GM12878 (cell line): ENCODE data around the gene CILP. TPM values are rescaled to one million over a fixed set of nuclear protein-coding genes. Genes with fewer than 3 reads are reported as not detected.

Source experiments
- ATAC-seq: fragments of 200-7000 bp; cut with Tn5 transposase; 3 replicates; pipeline ENCODE4 v1.9.1; 2020; ENCODE audit warnings: mild to moderate bottlenecking, moderate library complexity
- BruUV-seq: library from RNA; stranded (reverse); fragments of 400-500 nt; replicated peaks from 2 replicates; lab custom pipeline; 2021; lab: Mats Ljungman, UMichigan
- CTCF ChIA-PET: fragments of 300-600 bp; sonication (Branson Sonifier 250); formaldehyde crosslinking; extraction: SDS; loops from one replicate; lab custom pipeline; 2021; ENCODE audit warnings: inconsistent platforms; lab: Yijun Ruan, JAX
- POLR2A ChIA-PET: fragments of 350-600 bp; formaldehyde crosslinking; extraction: SDS; loops from one replicate; lab custom pipeline; 2021; ENCODE audit warnings: inconsistent platforms; lab: Charles Lee
- RAD21 ChIA-PET: fragments of 300-600 bp; sonication (Branson Sonifier 250); formaldehyde crosslinking; loops from one replicate; lab custom pipeline; 2023; ENCODE audit warnings: antibody characterized with exemption; ENCODE audit not compliant: unreplicated experiment; lab: Charles Lee
- SMC1A ChIA-PET: fragments of 300-600 bp; sonication (Branson Sonifier 250); formaldehyde crosslinking; loops from one replicate; lab custom pipeline; 2023; ENCODE audit not compliant: unreplicated experiment, uncharacterized antibody; lab: Charles Lee
- DNase-seq: peaks from one replicate; pipeline ENCODE4 v3.0.0-alpha.2; 2011; ENCODE audit warnings: low read depth, low spot score
- FAIRE-seq: peaks from 3 replicates; lab custom pipeline; 2011; peaks lifted over from hg19 to GRCh38; lab: Jason Lieb, UNC
- H2AFZ ChIP-seq: 2 replicates; pipeline ENCODE4 v1.6.0; 2011; ENCODE audit warnings: low read depth, low read length, control low read depth; ENCODE audit not compliant: control insufficient read depth
- H3K27ac ChIP-seq: 2 replicates; pipeline ENCODE4 v1.5.1; 2011; ENCODE audit warnings: control low read depth; ENCODE audit not compliant: control insufficient read depth, insufficient read depth
- H3K27me3 ChIP-seq, 2 experiments: replicated peaks in 1 of 2; 2 replicates each; pipeline versions ENCODE4 v1.6.0 to v1.6.1; 2011; ENCODE audit warnings: low read length in 1 of 2; ENCODE audit not compliant: control insufficient read depth in 2 of 2, insufficient read depth in 2 of 2
- H3K36me3 ChIP-seq, 2 experiments: 2 replicates each; pipeline ENCODE4 v1.5.1; 2011; ENCODE audit warnings: low read length in 1 of 2; ENCODE audit not compliant: control insufficient read depth in 2 of 2, insufficient read depth in 2 of 2
- H3K4me1 ChIP-seq: 2 replicates; pipeline ENCODE4 v1.6.1; 2011; ENCODE audit warnings: mild to moderate bottlenecking, low read length, moderate library complexity, mixed read lengths; ENCODE audit not compliant: control insufficient read depth, insufficient read depth
- H3K4me2 ChIP-seq: 2 replicates; pipeline ENCODE4 v1.6.0; 2011; ENCODE audit warnings: control low read depth; ENCODE audit not compliant: control insufficient read depth, insufficient read depth
- H3K4me3 ChIP-seq: fragments of 200-600 bp; sonication (generic); 2 replicates; pipeline ENCODE4 v1.5.1; 2016
- H3K79me2 ChIP-seq: 2 replicates; pipeline ENCODE4 v1.6.0; 2011; ENCODE audit warnings: low read length; ENCODE audit not compliant: control insufficient read depth, insufficient read depth
- H3K9ac ChIP-seq: 2 replicates; pipeline ENCODE4 v1.8.0; 2011; ENCODE audit warnings: low read length, control low read depth, mixed read lengths; ENCODE audit not compliant: control insufficient read depth, insufficient read depth
- H3K9me3 ChIP-seq: replicated peaks from 3 replicates; pipeline ENCODE4 v1.5.1; 2011; ENCODE audit warnings: mild to moderate bottlenecking, low read length; ENCODE audit not compliant: control insufficient read depth, insufficient read depth
- H4K20me1 ChIP-seq: 2 replicates; pipeline ENCODE4 v1.6.0; 2011; ENCODE audit not compliant: control insufficient read depth, insufficient read depth
- CEBPB ChIP-seq, 2 experiments: fragments of 150-350 bp in 1 of 2; IDR thresholded peaks; 2 replicates each; pipeline ENCODE4 v1.6.1; 2012 to 2014; ENCODE audit warnings: low read depth in 2 of 2, low read length in 2 of 2, borderline replicate concordance in 1 of 2, inconsistent platforms in 1 of 2
- CTCF ChIP-seq, 3 experiments: IDR thresholded peaks in 2 of 3; conservative IDR thresholded peaks in 1 of 3; 2 replicates each; pipeline ENCODE4 v1.5.1; 2011; ENCODE audit warnings: low read depth in 3 of 3, low read length in 3 of 3, mild to moderate bottlenecking in 3 of 3, control low read depth in 2 of 3, moderate library complexity in 2 of 3, inconsistent platforms in 1 of 3, mixed read lengths in 1 of 3; ENCODE audit not compliant: control insufficient read depth in 2 of 3, insufficient read depth in 1 of 3; ENCODE audit errors: extremely low read depth in 1 of 3
- RFX5 ChIP-seq: IDR thresholded peaks from 2 replicates; pipeline ENCODE4 v1.6.1; 2011; ENCODE audit warnings: low read depth, low read length, improper control_type of control experiment
- YBX1 ChIP-seq: fragments of 450-650 bp; IDR thresholded peaks from 2 replicates; pipeline ENCODE4 v1.6.1; 2016; ENCODE audit warnings: antibody characterized with exemption
- ZBTB40 ChIP-seq: fragments of 450-650 bp; IDR thresholded peaks from 2 replicates; pipeline ENCODE4 v1.6.1; 2016; ENCODE audit warnings: mild to moderate bottlenecking, moderate library complexity, borderline replicate concordance
- WGBS: methylation state at CpG from one replicate; pipeline ENCODE4 v1.1.6; 2016; ENCODE audit warnings: low lambda C conversion rate; ENCODE audit not compliant: insufficient replicate concordance, insufficient coverage; ENCODE audit errors: missing lambda C conversion rate; 5-methylcytosine and 5-hydroxymethylcytosine counted together
- in situ Hi-C: fragments of 300-500 bp; cut with MboI; formaldehyde crosslinking; loops from 9 replicates; pipeline ENCODE4 v1.14.3; 2018; ENCODE audit warnings: mixed read lengths
- intact Hi-C: fragments of 100-400 bp; cut with micrococcal nuclease; formaldehyde crosslinking; loops from one replicate; pipeline ENCODE4 v1.14.2; 2022; ENCODE audit not compliant: unreplicated experiment
- polyA plus RNA-seq, 11 experiments: library from polyadenylated mRNA; depleted of rRNA in 4 of 11; unstranded in 6 of 11; stranded (reverse) in 5 of 11; fragments of >200 nt; fragmentation: Nextera tagmentation in 4 of 11; fragmentation: Illumina TruSeq in 1 of 11; extraction: Ambion mirVana in 4 of 11; extraction: Trizol in 1 of 11; gene quantifications; 1 replicate in 1 of 11; 2 replicates in 10 of 11; pipeline versions ENCODE4 v1.2.1 to v1.2.3, GENCODE V29; 2011 to 2016; ENCODE audit warnings: inconsistent platforms in 2 of 11, missing spikeins in 2 of 11, low read depth in 1 of 11
- total RNA-seq, 4 experiments: library from RNA; depleted of rRNA in 3 of 4; stranded (reverse); fragments of >200 nt in 3 of 4; fragmentation: Illumina TruSeq in 1 of 4; extraction: Trizol in 1 of 4; gene quantifications; 2 replicates each; pipeline versions ENCODE4 v1.2.1 to v1.2.3, GENCODE V29; 2013 to 2021

Gene CILP
- total and polyA plus RNA-seq, 10 of the 15 experiments (the other 5 are each of a cell fraction or from before 2014, with no cell fraction given), result 0.03 to 0.06 (median 0.04) TPM; not detected in 4

DNA sequence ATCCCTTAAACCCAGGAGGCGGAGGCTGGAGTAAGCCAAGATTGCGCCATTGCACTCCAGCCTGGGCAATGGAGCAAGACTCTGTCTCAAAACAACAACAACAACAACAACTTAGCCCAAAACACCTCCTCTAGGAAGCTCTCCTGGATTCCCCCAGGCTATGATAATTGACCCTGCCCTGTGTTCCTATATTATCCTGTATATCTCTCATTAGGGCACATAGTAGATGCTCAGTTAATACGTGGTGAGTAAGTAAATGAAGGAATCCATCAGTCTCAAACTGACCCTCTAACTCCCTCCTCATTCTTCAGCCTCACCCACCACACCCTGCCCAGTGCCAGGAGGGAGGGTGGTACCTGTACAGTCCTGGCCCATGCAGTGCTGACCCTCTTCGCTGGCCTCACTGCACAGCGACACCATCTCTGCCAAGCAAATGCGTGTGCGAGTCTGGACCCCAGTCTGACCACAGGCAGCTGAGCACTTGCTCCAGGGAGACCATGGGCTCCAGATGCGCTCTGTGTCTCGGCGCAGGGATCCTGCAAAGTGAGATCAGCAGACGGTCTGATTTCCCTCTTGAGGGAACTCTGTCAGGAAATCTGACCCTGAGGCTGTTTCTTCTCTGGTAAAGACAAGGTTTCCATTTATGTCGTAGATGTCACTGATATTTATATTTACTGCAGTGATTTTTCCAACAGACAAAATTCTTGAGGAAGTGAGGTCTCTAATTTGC, 6.2 kb downstream of the CILP start:
- Histone ChIP-seq H3K27ac (no peak overlapping the region), H2AFZ (no peak overlapping the region), H3K4me1 (no peaks in the 10 kb centered on the region), H3K27me3 (no peaks in the 10 kb centered on the region; a peak in 1 of 4 replicates), H3K4me2 (no peak overlapping the region), H3K79me2 (no peaks in the 10 kb centered on the region), H3K9ac (no peak overlapping the region), H3K4me3 (no peak overlapping the region), H4K20me1 (no peaks in the 10 kb centered on the region), H3K36me3 (no peaks in the 10 kb centered on the region), H3K9me3 (no peaks in the 10 kb centered on the region)
- intact Hi-C loops (no loop called here), in situ Hi-C loops (no loop called here)
- RAD21 ChIA-PET, result no interaction called here
- TF ChIP-seq ZBTB40, result no peak
- TF ChIP-seq RFX5, result no peak
- TF ChIP-seq YBX1, result no peak
- TF ChIP-seq CEBPB (IDR thresholded peaks at IDR 0.05; ENCODE audit: borderline replicate concordance in 1 of 2, low read depth in 2 of 2, low read length in 2 of 2), result no peak
- TF ChIP-seq CTCF (IDR thresholded peaks at IDR 0.05 in 2 of 3, conservative IDR thresholded peaks at IDR 0.05 in 1 of 3; ENCODE audit: control insufficient read depth in 2 of 3, extremely low read depth in 1 of 3, insufficient read depth in 1 of 3, low read depth in 3 of 3, low read length in 3 of 3), result no peak
- no TSS peak for BruUV-seq
- POLR2A ChIA-PET, result interaction anchor here (0.6 kb wide), 1 partner anchor 96 kb away, joined by 3 read pairs; no protein-coding TSS in a partner anchor
- SMC1A ChIA-PET, result no interaction called here
- DNase-seq, result no peak
- WGBS, result 54% methylated on average over 12 of the region's 12 CpGs
- no peak for FAIRE-seq
- CTCF ChIA-PET, result no interaction called here
- no peak for ATAC-seq
